Endothelial cell (in vitro differentiated cells): Measurements from ENCODE around the gene SLC8A1. TPM values are rescaled to one million over a fixed set of nuclear protein-coding genes. Genes with fewer than 3 reads are reported as not detected.

Experiments
- DNase-seq: peaks from one replicate; pipeline ENCODE4 v3.0.0; 2021; ENCODE audit warnings: low spot score
- H3K27ac Mint-ChIP-seq: one replicate; pipeline ENCODE4 v1.8.0; 2021; ENCODE audit warnings: mixed read lengths, inconsistent platforms; ENCODE audit not compliant: unreplicated experiment
- H3K27me3 Mint-ChIP-seq: one replicate; pipeline ENCODE4 v1.8.0; 2021; ENCODE audit warnings: mild to moderate bottlenecking, moderate library complexity, mixed read lengths, inconsistent platforms; ENCODE audit not compliant: unreplicated experiment
- H3K36me3 Mint-ChIP-seq: one replicate; pipeline ENCODE4 v1.8.0; 2021; ENCODE audit warnings: mild to moderate bottlenecking, low read depth, mixed read lengths, inconsistent platforms; ENCODE audit not compliant: unreplicated experiment
- H3K4me1 Mint-ChIP-seq: one replicate; pipeline ENCODE4 v1.8.0; 2021; ENCODE audit warnings: mild to moderate bottlenecking, mixed read lengths, inconsistent platforms; ENCODE audit not compliant: unreplicated experiment
- H3K4me3 Mint-ChIP-seq: one replicate; pipeline ENCODE4 v1.8.0; 2021; ENCODE audit warnings: mild to moderate bottlenecking, mixed read lengths, inconsistent platforms; ENCODE audit not compliant: unreplicated experiment
- H3K9me3 Mint-ChIP-seq: one replicate; pipeline ENCODE4 v1.8.0; 2021; ENCODE audit warnings: mixed read lengths, inconsistent platforms; ENCODE audit not compliant: unreplicated experiment
- CTCF ChIP-seq: fragments of 200-600 bp; sonication (generic); IDR thresholded peaks from one replicate; pipeline ENCODE4 v1.5.0; 2021; ENCODE audit warnings: antibody characterized with exemption; ENCODE audit not compliant: unreplicated experiment
- total RNA-seq: library from RNA; stranded (reverse); fragmentation: NEBNext Ultra II Directional; extraction: Animal tissue kit (Norgen Biotek cat#: 25700); gene quantifications from one replicate; pipeline ENCODE4 v1.2.1, GENCODE V29; 2021; ENCODE audit not compliant: unreplicated experiment

Gene SLC8A1
- total RNA-seq, 1 donor from 2014 or later = 0.80 TPM

- H3K9me3 Mint-ChIP-seq = no peaks in the 10 kb centered on the region
- H3K4me1 Mint-ChIP-seq = no peaks in the 10 kb centered on the region
- no peaks in the 10 kb centered on the region for H3K36me3 Mint-ChIP-seq
- no peak for TF ChIP-seq CTCF
- H3K27me3 Mint-ChIP-seq = peaks cover 3% of the 10 kb centered on the region
- no peak overlapping the region for H3K4me3 Mint-ChIP-seq
- no peak for DNase-seq
- H3K27ac Mint-ChIP-seq = no peak overlapping the region
Observed at GRCh38 chr2:40049781-40050180, 402.1 kb downstream of the SLC8A1 start.

GRCh38 chr2:40048506-40048905 lies 403.4 kb downstream of the SLC8A1 start:
- no peak for TF ChIP-seq CTCF
- H3K9me3 Mint-ChIP-seq = no peaks in the 10 kb centered on the region
- H3K27ac Mint-ChIP-seq = no peak overlapping the region
- no peaks in the 10 kb centered on the region for H3K4me1 Mint-ChIP-seq
- H3K36me3 Mint-ChIP-seq = no peaks in the 10 kb centered on the region
- no peak overlapping the region for H3K4me3 Mint-ChIP-seq
- peaks cover 3% of the 10 kb centered on the region for H3K27me3 Mint-ChIP-seq
- DNase-seq = no peak

GRCh38 chr2:40047406-40047805 lies 404.5 kb downstream of the SLC8A1 start:
- Mint-ChIP-seq H3K4me1 (no peaks in the 10 kb centered on the region), H3K36me3 (no peaks in the 10 kb centered on the region), H3K4me3 (no peak overlapping the region), H3K27ac (no peak overlapping the region), H3K27me3 (peaks cover 3% of the 10 kb centered on the region), H3K9me3 (no peaks in the 10 kb centered on the region)
- DNase-seq = no peak
- no peak for TF ChIP-seq CTCF
